NCI-H748 treated with DMSO at 0.1 percent for 48 hours (cell line): ENCODE results near the gene MAP3K6.
"Not testable (repeated sequence)": the region's sequence is repeated elsewhere in the genome, so short reads cannot be mapped to it uniquely, and the experiment has no call there.

Source experiments
- DNase-seq: peaks from one replicate; lab custom pipeline; 2025; lab: John Stamatoyannopoulos, UW

Gene MAP3K6

GRCh38 chr1:27366411-27367159 is at the start of gene MAP3K6:
MAP3K6 (minus strand) TSS chr1:27366961; CDS start chr1:27366597, 364 bp downstream.
- peak; percentile 4 for DNase-seq

GRCh38 chr1:27414091-27414490 is 47.3 kb upstream of the MAP3K6 start:
- no peak for DNase-seq

- no peak for DNase-seq
Measured at GRCh38 chr1:27413004-27413403, 46.2 kb upstream of the MAP3K6 start.

GRCh38 chr1:27412502-27412901 is 45.7 kb upstream of the MAP3K6 start:
- DNase-seq: no peak

GRCh38 chr1:27410709-27411108 is 43.9 kb upstream of the MAP3K6 start:
- DNase-seq: no peak

- DNase-seq: no peak
Measured at GRCh38 chr1:27409669-27410068, 42.9 kb upstream of the MAP3K6 start.

GRCh38 chr1:27408151-27408550 is 41.4 kb upstream of the MAP3K6 start:
- no peak for DNase-seq

- not testable (repeated sequence) for DNase-seq
Measured at GRCh38 chr1:27406791-27407190, 40.0 kb upstream of the MAP3K6 start.

- no peak for DNase-seq
Measured at GRCh38 chr1:27406362-27406680, 39.6 kb upstream of the MAP3K6 start.

- DNase-seq: not testable (repeated sequence)
Measured at GRCh38 chr1:27405598-27406361, 39.0 kb upstream of the MAP3K6 start.

GRCh38 chr1:27405074-27405473 is 38.3 kb upstream of the MAP3K6 start:
- no peak for DNase-seq

- no peak for DNase-seq
Measured at GRCh38 chr1:27403931-27404330, 37.2 kb upstream of the MAP3K6 start.

- no peak for DNase-seq
Measured at GRCh38 chr1:27403065-27403726, 36.4 kb upstream of the MAP3K6 start.

GRCh38 chr1:27402349-27402754 is 35.6 kb upstream of the MAP3K6 start:
- DNase-seq: no peak

- DNase-seq: no peak
Measured at GRCh38 chr1:27400963-27401341, 34.2 kb upstream of the MAP3K6 start.

- no peak for DNase-seq
Measured at GRCh38 chr1:27400082-27400962, 33.6 kb upstream of the MAP3K6 start.

GRCh38 chr1:27399251-27400025 is 32.7 kb upstream of the MAP3K6 start:
- no peak for DNase-seq

- DNase-seq: no peak
Measured at GRCh38 chr1:27398405-27399149, 31.8 kb upstream of the MAP3K6 start.

- no peak for DNase-seq
Measured at GRCh38 chr1:27397749-27398148, 31.0 kb upstream of the MAP3K6 start.

- DNase-seq: no peak
Measured at GRCh38 chr1:27397110-27397509, 30.3 kb upstream of the MAP3K6 start.
